Measurements from ENCODE around the gene OTOP3.
A peak's percentile ranks its signal among the peaks of the same experiment; 100 is the strongest.
"Not testable (repeated sequence)": the region's sequence is repeated elsewhere in the genome, so short reads cannot be mapped to it uniquely, and the experiment has no call there.

The OTOP3 gene

DNA sequence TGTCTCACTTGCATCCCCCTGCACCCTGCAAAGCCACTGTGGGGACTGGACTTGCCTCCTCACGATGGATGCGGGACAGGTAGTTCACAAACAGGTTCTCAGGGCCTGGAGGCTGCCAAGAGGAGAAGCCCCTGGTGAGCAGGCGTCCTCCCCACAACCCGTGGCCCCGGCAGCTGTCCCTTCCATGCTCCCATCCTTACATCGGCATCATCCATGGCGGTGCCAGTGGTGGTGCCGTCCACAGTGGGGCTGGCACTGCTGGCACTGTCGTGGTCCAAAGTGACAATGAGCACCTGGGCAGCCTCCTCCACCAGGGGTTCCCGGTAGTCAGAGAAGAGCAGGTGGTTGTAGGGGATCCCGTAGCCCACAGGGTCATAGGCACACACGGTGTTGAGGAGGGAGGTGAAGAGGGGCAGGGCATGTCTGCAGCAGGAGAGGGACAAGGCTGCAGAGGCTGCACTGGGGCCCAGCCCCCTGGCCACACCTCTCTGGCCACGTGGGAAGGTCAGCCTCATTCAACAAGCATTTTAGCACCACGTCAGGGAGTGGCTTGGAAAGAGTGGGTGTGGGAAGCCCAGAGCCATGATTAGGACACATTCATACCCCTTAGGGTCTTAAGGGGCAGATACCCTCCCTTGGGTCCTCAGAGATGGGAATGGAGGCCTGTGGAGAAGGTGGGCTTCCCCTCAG is 24.3 kb downstream of the OTOP3 start:
- no peak for DNase-seq (ENCODE audit: extremely low read depth in 1 of 2, low read depth in 1 of 2)

DNA sequence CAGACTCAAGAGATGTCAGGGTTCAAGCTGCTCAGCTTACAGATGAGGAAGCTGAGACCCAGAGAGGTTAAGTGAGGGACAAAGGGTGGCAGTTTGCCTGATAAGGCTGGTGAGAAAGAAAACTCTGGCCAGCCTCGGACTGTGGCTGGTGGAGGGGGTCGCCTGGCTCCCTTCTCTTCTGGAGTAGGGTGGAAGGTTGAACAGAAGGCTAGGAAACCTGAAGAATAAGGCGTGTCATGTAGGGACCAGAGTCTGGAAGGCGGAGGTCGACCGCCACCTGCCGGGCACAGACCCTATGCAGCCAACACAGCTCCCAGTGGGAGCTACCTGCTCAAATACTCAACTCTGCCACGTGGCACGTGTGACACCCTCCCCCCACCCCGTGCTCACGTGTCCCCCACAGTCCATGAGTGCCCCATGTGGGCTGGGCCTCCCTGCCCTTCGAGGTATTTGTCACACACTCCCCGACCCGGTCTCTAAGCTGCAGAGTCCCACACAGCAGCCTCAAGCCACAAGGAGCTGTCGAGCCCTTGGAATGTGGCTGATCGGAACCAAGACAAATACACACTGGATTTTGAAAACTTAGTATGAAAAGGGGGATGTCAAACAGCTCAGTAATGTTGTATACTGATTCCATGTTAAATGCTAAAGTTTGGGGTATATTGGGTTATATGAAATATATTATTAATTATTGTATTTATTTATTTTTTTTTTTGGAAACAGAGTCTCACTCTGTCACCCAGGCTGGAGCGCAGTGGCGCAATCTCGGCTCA is 25.1 kb downstream of the OTOP3 start:
- peak; percentile 22 to 43 for DNase-seq (ENCODE audit: extremely low read depth in 1 of 2, low read depth in 1 of 2)

DNA sequence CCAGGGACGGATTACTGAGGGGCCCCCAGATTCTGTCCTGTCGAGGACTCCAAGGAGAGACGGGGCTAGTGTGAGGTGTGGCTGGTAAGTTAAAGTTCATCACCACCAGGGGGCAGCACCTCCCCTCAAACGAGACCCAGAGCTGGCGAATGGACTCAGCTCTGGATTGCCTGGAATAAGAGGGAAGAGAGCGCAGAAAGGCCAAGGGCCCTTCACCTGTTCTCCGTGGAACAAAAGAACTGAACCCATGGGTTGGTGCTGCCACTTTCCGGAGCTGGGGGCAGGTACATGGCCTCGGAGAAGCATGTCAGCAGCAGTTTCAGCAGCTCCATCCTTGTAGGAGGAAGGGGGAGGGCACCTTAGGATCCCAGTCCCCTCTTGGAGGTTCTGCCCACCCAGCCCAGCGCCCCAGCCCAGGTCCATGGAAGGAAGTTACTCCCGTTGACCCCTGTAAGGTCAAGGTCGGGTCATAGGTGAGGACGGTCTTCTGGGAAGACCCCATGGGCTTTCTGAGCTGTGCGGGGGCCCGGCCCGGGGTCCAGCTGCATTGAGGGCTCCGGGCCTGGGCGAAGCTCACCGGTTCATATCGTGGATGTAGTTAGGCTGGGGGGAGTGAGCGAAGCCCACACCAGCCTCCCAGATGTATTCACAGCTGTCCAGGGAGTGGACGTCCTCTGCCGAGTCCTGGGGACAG is 26.1 kb downstream of the OTOP3 start:
- DNase-seq (ENCODE audit: extremely low read depth in 1 of 2, low read depth in 1 of 2): peak; percentile 51 to 72

DNA sequence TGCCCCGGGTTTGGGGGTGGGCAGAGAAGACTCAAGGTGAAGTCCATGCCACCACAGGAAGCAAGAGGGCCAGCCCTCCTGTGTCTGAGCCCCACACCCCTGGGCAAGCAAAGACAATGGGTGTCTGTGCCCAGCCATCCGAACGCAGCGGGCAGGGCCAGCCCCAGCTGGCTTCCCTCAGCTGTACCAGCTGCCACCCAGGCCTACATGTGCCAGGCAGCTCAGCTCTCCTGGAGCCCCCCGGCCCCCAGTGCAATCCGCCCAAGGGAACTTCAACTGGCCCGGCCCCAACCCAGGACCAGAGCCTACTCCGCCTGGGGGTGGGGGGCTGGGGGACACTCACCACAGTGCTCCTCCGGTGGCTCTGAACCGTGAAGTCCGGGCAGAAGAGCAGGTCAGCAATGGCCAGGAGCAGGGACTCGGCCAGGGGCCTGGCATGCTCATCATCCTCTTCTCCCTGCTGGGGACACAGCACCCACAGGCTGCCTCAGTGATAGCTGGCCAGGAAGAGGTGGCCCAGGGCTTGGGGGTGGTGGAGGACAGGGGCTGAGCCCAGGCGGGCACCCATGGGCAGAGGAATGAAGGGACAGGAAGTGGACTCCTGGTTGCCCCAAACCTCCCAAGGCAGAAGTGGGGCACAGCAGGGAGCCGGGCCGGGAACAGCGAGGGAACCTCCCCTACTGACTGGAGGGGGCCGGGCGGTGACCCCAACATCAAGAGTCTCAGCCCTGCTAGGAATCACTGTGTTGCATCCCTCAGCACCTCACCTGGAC is 27.1 kb downstream of the OTOP3 start:
- no peak for DNase-seq (ENCODE audit: extremely low read depth in 1 of 2, low read depth in 1 of 2)

DNA sequence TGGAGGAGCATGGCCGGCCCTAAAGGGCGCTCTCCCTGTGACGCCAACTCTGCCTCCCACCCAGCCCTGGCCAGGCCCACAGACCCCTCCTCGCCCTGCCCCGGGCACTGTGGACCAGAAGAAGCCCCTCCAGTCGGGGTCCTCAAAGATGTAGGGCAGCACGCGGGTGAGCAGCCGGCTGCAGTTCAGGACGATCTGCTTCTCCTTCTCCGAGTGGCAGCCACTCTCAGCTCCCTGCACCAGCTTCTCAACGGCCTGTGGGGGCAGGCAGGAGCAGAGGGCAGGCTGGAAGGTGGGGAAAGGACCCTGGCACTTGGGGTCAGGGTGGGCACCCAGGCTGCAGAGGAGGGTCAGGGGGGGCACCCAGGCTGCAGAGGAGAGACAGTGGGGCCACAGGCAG is 28.0 kb downstream of the OTOP3 start:
- DNase-seq (ENCODE audit: extremely low read depth in 1 of 2, low read depth in 1 of 2): no peak

DNA sequence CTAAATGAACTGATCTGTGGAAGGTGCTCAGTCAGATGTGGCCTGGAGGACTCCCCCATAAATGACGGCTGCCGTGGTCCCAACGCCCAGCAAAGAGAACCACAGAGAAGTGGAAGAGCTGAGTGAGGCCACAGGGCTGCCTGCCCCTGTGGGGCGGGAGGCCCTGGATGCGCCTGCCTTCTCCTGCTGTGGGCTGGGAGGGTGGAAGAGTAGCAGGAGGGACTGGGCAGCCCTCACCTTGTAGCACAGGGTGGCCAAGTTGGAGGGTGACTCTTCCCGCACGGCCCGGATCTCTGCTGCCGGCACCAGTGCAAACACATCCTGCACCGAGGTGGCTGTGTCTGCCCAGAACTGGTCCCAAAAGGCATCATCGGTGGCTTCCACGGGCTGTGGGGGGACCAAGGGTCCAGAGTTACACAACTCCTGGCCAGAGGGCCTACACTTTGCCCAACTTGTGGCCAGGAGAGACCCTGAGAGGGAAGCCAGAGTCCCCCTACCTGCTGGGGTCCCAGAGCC is 28.6 kb downstream of the OTOP3 start:
- DNase-seq (ENCODE audit: extremely low read depth in 1 of 2, low read depth in 1 of 2): no peak

DNA sequence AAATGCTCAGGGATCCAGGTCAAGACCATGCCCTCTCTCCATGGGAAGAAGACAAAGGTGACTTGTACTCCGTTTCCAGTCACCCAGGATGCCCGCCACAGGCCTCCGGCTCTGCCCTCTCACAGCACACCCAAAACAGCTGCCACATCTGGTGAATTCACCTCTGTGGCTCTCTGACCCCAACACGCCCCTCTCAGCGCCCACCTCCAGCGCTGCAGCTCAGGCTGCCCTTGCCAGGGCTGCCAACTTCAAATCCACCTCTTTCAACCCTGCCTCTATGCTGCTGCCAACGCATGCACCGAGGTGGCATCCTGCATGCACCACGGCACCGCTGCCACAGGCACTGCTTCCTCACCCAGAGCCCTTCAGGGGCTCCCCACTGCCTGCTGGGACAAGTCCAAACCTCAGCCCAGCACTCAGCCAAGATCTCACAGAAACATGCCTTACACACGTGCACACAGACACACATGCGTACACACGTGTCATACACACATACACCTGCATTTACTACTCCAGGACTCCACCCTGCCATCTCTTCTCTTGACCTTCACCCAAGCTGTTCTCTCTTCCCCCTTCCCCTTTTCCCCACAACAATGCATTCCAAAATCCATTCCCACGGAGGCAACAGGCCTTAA is 29.4 kb downstream of the OTOP3 start:
- no peak for DNase-seq (ENCODE audit: extremely low read depth in 1 of 2, low read depth in 1 of 2)

DNA sequence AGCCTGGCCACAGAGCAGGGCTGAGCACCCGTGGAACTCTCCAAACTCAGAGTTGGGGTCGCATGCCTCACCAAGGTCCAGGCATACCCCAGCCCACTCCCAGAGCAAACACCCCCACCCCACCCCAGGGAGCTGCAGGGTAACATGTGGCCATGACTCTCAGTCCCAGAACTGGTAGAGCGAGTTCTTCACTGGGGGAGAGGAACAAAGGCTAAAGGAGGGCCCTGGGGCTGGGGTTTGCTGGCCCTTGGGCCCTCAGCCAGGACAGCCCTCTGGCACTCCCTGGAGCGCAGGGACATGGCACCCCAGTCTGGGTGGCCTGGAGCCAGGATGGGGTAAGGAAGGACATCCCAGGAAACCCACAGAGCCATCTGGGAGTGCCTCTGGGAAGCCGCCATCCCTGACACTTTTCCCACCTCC is 32.7 kb downstream of the OTOP3 start:
- DNase-seq (ENCODE audit: extremely low read depth in 1 of 2, low read depth in 1 of 2): no peak

DNA sequence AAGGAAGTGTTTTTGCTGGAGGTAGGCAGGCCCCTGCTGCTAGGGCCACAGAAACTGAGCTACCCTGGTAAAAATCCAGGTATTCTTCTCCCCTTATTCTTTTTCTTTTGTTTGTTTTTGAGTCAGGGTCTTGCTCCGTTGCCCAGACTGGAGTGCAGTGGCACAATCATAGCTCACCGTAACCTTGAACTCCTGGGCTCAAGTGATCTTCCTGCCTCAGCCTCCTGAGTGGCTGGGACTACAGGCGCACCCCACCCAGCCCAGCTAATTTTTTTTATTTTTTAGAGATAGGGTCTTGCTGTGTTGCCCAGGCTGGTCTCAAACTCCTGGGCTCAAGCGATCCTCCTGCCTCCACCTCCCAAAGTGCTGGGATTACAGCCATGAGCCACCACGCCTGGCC is 33.8 kb downstream of the OTOP3 start:
- DNase-seq (ENCODE audit: extremely low read depth in 1 of 2, low read depth in 1 of 2): not testable (repeated sequence)

DNA sequence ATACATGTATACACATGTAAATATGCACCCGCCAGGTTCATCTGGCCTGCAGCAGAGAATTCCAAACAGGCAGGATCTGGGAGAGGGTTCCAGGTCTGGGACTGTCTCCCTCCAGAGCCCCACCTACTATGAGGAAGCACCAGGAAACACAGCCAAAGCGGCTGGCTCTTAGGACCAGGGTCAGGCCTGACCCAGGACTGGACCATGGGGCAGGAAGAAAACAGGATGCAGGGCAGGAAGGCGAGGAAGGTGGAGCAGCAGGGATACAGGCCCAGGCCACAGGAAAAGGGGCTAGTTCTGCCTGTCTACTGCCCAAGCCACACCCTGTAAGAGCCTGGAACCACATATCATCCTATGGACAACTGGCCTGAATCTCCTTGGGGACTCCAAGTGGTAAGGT is 34.7 kb downstream of the OTOP3 start:
- no peak for DNase-seq (ENCODE audit: extremely low read depth in 1 of 2, low read depth in 1 of 2)

DNA sequence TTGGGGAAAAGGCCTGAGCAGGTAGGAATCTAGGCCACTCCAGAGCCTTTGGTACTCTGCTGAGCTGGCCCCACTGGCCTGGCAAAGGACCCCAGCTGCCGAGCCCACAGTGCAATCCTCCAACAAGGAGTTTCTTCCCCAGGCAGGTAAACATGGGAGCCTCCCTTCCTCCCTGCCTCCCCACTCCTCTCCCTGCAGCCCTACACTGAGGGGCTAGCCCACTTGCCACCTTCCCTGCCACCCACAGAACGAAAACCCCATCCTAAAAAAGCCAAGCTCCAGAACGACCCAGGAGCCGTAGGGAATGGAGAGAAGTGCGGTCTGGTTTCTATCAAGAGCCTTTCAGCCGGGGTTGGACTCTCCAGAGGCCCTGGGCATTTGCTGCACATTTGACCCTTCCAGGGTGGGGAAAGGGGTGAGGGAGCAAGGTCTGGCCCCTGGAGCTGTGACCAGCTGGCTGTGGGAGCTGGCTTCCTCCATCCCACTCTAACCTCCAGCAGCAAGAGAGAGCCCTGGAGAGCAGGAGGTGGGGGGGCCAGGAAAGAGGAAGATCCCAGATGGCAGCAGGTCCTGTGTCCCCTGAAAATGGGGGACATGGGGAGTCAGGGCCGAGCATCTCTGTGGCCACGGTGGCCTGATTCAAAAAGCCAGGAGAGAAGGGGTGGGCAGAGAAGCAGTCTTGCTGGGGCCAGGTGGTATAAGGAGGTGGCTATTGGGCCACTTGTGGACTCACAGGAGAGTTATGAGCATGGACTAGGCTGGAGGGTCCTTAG is 35.6 kb downstream of the OTOP3 start:
- DNase-seq (ENCODE audit: extremely low read depth in 1 of 2, low read depth in 1 of 2): no peak

DNA sequence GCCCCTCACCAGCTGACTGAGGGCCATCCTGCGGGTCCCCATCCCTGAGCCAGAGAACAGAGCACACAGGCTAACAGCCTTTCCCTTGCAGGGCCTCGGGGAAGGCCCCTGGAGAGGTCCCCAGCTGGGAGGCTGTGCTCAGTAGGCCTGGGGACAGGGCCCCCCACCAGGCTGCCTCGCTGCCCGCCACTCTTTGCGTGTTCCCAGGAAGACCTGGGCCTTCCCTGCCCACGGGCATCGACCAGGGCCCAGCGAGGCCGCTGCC is 36.1 kb downstream of the OTOP3 start:
- no peak for DNase-seq (ENCODE audit: extremely low read depth in 1 of 2, low read depth in 1 of 2)

DNA sequence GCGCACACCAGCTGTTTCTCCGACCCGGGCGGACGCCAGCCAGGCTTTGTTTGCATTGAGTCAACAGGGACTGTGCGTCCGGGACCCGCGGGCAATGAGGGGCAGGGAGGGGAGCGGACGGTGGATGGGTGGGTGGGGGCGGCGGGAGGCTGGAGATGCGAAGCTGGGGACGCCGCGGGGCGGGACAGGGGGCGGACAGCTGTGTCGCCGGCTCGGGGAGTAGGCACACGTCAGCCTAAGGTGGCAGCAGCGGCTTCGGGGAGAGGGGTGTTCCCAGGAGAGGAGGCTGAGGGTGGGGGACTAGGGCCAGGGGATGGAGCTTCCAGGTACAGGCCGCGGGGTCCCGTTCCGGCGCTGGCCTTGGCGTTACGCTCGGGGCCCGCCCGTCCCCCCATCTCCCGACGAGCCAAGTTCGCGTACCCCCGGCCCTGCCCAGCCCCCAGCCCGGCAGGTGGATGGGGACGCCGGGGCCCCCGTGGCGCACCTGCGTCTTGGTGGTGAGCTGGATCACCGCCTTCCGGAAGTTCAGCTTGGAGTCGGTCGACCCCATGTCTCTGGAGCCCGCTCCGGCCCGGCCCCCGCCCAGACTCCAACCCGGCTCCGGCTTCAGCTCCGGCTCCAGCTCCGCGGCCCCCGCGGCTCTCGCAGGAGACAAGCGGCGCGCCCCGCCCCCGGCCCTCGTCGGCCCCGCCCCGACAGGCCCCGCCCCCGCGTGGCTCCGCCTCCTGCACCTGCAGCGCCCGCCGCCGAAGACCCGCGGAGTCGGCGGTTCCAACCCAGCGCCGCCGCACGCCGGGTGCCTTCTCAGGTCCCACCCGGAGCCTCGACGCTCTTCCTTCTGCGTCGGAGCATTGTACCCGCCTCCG is 36.6 kb downstream of the OTOP3 start, which contains the start of gene HID1:
Gene HID1 (minus strand): TSS at position 653 of the 866 bp plus-strand sequence. CDS start 103 bp downstream, at position 550.
- DNase-seq (ENCODE audit: extremely low read depth in 1 of 2, low read depth in 1 of 2): peak; percentile 49 to 50

DNA sequence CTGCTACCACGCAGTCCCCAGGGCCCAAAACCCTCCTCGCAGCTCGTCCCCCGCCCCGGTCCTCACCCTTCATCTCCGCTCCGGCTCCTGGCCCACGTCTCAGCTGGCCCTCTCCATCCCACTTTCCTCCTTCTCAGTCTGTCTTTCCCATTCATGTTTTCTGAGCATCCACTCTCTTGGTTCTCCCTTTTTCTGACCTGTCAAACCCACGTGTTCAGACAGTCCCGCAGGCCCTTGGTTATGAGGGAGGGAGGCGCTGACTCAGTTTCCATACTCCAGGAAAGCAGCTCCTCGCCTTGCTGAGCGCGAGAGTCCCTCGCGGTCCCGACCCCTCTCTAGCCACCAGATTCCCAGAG is 37.3 kb downstream of the OTOP3 start:
- DNase-seq (ENCODE audit: extremely low read depth in 1 of 2, low read depth in 1 of 2): no peak

DNA sequence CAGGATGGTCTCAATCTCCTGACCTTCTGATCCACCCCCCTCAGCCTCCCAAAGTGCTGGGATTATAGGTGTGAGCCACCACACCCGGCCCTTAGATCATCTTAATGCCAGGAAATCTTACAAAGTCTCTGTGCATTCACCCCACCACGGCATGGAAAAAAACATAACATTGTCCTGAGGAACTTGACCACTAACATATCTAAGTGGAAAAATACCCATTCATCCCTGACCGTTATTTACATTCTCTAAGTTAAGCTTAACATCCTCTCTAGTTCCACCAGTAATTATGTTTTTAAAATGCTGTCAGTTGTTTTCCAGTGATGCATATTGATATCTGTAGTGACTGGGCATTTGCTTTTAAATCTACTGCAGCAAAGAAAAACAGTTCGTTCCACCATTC is 40.2 kb downstream of the OTOP3 start:
- DNase-seq (ENCODE audit: extremely low read depth in 1 of 2, low read depth in 1 of 2): no peak

DNA sequence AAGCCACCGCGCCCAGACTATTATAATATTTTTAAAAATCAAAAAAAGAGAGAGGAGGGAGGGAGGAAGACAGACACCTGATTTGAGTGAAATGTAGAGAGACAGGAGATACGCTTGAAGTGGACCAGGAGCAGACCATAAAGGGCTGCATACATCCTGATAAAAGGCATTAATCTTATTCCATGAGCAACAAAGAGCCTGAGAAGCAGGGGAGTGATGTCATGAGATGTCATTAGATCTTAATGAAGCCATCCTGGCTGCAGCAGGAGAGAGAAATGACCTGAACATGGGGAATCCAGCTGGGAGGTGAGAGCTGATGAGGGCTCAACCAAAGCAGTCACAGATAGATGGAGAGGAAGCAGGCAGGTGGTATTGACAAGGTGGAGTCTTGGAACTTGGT is 42.1 kb downstream of the OTOP3 start:
- DNase-seq (ENCODE audit: extremely low read depth in 1 of 2, low read depth in 1 of 2): no peak

DNA sequence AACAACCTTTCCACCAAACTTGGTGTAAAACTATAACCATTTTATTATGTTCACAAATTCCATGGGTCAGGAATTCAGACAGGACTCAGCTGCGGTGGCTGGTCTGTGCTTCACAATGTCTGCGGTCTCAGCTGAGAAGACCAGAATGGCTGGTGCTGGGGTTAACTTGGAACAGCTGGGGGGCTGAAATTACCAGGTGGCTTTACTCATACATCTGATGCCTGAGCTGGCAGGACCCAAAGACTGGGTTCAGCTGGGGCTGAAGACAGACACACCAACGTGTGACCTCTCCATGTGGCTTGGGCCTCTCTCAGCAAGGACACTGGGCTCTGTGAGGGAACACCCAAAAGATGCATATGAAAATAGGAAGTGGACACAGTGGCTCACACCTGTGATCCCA is 42.5 kb downstream of the OTOP3 start:
- no peak for DNase-seq (ENCODE audit: extremely low read depth in 1 of 2, low read depth in 1 of 2)

DNA sequence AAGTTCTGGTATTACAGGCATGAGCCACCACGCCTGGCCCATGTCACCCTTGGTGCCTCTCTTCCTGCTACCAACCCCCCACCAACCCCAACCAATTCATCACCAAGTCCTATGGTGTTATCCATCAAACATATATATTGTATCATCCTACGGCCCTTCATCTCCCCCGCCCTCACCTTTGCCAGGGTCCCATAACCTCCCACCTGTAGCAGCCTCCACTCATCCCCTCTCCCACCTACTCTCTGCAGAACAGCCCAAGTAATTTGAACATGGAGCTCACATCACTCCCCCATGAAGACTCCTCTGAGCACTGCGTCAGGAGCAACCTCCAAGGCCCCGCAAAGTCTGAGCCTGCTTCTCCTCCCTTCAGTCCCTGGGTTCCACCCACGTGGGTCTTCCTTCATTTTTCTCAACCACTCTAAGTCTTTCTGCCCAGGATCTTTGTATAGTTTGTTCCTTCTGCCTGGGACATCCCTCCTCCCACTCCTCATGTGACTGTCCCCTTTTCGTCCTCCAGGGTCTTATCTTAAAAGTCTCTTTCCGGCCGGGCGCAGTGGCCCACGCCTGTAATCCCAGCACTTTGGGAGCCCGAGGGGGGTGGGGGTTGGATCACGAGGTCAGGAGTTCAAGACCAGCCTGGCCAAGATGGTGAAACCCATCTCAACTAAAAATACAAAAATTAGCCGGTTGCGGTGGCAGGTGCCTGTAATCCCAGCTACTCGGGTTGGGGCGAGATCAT is 43.9 kb downstream of the OTOP3 start:
- DNase-seq (ENCODE audit: extremely low read depth in 1 of 2, low read depth in 1 of 2): no peak

Measured in stimulated activated CD8-positive, alpha-beta memory T cell treated with anti-CD3 and anti-CD28 coated beads, Interleukin-7, amount 100 ng/mL, for 48 hours (primary cell).